OCI-LY1 (cell line): ENCODE data around the gene NOG.

Experiments
- EZH2 ChIP-seq: fragments of 200-600 bp; sonication (generic), shearing (Covaris generic); IDR thresholded peaks from 2 replicates; pipeline ENCODE4 v1.8.0; 2017; ENCODE audit warnings: borderline replicate concordance, mixed run types, mild to moderate bottlenecking, antibody characterized with exemption, low read length, moderate library complexity, mixed read lengths
- TF ChIP-seq, protein P1 (sequence below): fragments of 200-600 bp; sonication (generic), shearing (Covaris generic); IDR thresholded peaks from 2 replicates; pipeline ENCODE4 v1.5.1; 2017; ENCODE audit warnings: mild to moderate bottlenecking, antibody characterized with exemption, low read length, moderate library complexity, mixed read lengths

DNA sequence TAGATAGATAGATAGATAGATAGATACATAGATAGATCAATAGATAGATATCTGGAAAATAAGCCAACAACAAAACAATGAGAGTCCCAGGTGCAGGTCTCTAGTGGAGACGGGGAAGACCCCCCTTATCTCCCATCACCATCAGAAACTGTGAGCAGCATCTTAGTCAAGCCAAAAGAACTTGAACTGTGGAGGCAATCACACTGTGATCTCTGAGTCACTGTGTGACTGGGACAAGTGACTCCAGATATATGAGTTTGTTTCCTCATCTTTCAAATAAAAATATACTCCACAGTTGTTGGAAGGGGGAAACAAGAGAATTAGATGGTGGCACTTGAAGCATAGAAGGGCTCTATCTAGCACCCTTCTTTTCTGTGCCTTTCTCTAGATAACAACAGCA, 42.1 kb downstream of the NOG start:
- TF ChIP-seq, protein P1, sequence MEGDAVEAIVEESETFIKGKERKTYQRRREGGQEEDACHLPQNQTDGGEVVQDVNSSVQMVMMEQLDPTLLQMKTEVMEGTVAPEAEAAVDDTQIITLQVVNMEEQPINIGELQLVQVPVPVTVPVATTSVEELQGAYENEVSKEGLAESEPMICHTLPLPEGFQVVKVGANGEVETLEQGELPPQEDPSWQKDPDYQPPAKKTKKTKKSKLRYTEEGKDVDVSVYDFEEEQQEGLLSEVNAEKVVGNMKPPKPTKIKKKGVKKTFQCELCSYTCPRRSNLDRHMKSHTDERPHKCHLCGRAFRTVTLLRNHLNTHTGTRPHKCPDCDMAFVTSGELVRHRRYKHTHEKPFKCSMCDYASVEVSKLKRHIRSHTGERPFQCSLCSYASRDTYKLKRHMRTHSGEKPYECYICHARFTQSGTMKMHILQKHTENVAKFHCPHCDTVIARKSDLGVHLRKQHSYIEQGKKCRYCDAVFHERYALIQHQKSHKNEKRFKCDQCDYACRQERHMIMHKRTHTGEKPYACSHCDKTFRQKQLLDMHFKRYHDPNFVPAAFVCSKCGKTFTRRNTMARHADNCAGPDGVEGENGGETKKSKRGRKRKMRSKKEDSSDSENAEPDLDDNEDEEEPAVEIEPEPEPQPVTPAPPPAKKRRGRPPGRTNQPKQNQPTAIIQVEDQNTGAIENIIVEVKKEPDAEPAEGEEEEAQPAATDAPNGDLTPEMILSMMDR = no peak
- TF ChIP-seq EZH2 = no peak
